Uterus (tissue), 2 donors: ENCODE data around the gene SDHA.

ENCODE experiments used
- CTCF ChIP-seq, 4 experiments: fragments of 200-600 bp in 2 of 4; fragments of 450-650 bp in 2 of 4; sonication (generic) in 2 of 4; IDR thresholded peaks; one replicate each; pipeline ENCODE4 v1.5.1; 2016 to 2019; ENCODE audit warnings: antibody characterized with exemption in 4 of 4, mild to moderate bottlenecking in 2 of 4, moderate library complexity in 1 of 4
- POLR2A ChIP-seq, 2 donors: fragments of 450-650 bp; IDR thresholded peaks; one replicate each; pipeline ENCODE4 v1.6.1; 2016; ENCODE audit warnings: antibody characterized with exemption in 2 of 2, mild to moderate bottlenecking in 1 of 2, moderate library complexity in 1 of 2

- TF ChIP-seq POLR2A (IDR thresholded peaks at IDR 0.05) (no peak), CTCF (IDR thresholded peaks at IDR 0.05) (no peak)
Observed at GRCh38 chr5:305459-305858, 87.3 kb downstream of the SDHA start.
